Natural killer cell (primary cell): ENCODE results near the gene RAPGEF4. TPM values are rescaled to one million over a fixed set of nuclear protein-coding genes. Genes with fewer than 3 reads are reported as not detected.

Experiments
- ATAC-seq, 3 donors: fragments of 150-1000 bp in 2 of 3; fragments of 200-7000 bp in 1 of 3; cut with Tn5 transposase; 1 replicate in 1 of 3; 2 replicates in 2 of 3; pipeline ENCODE4 v1.10.0; 2021; ENCODE audit warnings: mild to moderate bottlenecking in 2 of 3, moderate library complexity in 2 of 3
- DNase-seq, 2 donors: peaks; one replicate each; pipeline versions ENCODE4 v3.0.0 to v3.0.0-alpha.2; 2013 to 2021; ENCODE audit warnings: mixed read lengths in 1 of 2
- H3K27ac ChIP-seq: one replicate; pipeline ENCODE4 v1.5.1; 2013; ENCODE audit warnings: mild to moderate bottlenecking, low read length
- H3K27me3 ChIP-seq: one replicate; pipeline ENCODE4 v1.6.1; 2013; ENCODE audit warnings: low read length; ENCODE audit not compliant: control insufficient read depth, insufficient read depth
- H3K36me3 ChIP-seq: one replicate; pipeline ENCODE4 v1.6.1; 2013; ENCODE audit warnings: low read length; ENCODE audit not compliant: control insufficient read depth, insufficient read depth
- H3K4me1 ChIP-seq: one replicate; pipeline ENCODE4 v1.6.1; 2013; ENCODE audit warnings: low read length; ENCODE audit not compliant: control insufficient read depth, insufficient read depth
- H3K4me3 ChIP-seq: one replicate; pipeline ENCODE4 v1.5.1; 2013; ENCODE audit warnings: low read length
- H3K9me3 ChIP-seq: one replicate; pipeline ENCODE4 v1.6.1; 2013; ENCODE audit warnings: low read length; ENCODE audit not compliant: control insufficient read depth, insufficient read depth
- H3K27ac Mint-ChIP-seq, 2 donors: one replicate each; pipeline ENCODE4 v1.8.0; 2022; ENCODE audit warnings: mild to moderate bottlenecking in 2 of 2, mixed read lengths in 2 of 2, moderate library complexity in 1 of 2
- H3K27me3 Mint-ChIP-seq, 2 donors: one replicate each; pipeline ENCODE4 v1.8.0; 2022; ENCODE audit warnings: low read depth in 2 of 2, mixed read lengths in 2 of 2
- H3K36me3 Mint-ChIP-seq: one replicate; pipeline ENCODE4 v1.8.0; 2022; ENCODE audit warnings: mixed read lengths
- H3K4me1 Mint-ChIP-seq, 2 donors: one replicate each; pipeline ENCODE4 v1.8.0; 2022; ENCODE audit warnings: mixed read lengths in 2 of 2
- H3K4me3 Mint-ChIP-seq: one replicate; pipeline ENCODE4 v1.8.0; 2022; ENCODE audit warnings: mild to moderate bottlenecking, moderate library complexity, mixed read lengths
- H3K9me3 Mint-ChIP-seq, 2 donors: one replicate each; pipeline ENCODE4 v1.8.0; 2022; ENCODE audit warnings: mixed read lengths in 2 of 2
- CTCF ChIP-seq: fragments of 200-600 bp; IDR thresholded peaks from one replicate; pipeline ENCODE4 v1.8.0; 2022; ENCODE audit warnings: antibody characterized with exemption
- WGBS: methylation state at CpG from one replicate; pipeline ENCODE4 v1.1.7; 2013; ENCODE audit warnings: missing lambda C conversion rate; ENCODE audit not compliant: insufficient coverage; 5-methylcytosine and 5-hydroxymethylcytosine counted together
- intact Hi-C: fragments of 100-400 bp; cut with micrococcal nuclease; formaldehyde crosslinking; loops from one replicate; pipeline ENCODE4 v1.14.2; 2022
- total RNA-seq, 4 donors: library from RNA; stranded (reverse); fragments of 120-200 nt in 1 of 4; gene quantifications; one replicate each; pipeline versions ENCODE4 v1.2.3 to v1.2.4, GENCODE V29; 2013 to 2022

The RAPGEF4 gene
- total RNA-seq, 3 donors from 2014 or later (not counting 1 experiment from before 2014, with no cell fraction given) = 0.50 TPM; not detected in 2

DNA sequence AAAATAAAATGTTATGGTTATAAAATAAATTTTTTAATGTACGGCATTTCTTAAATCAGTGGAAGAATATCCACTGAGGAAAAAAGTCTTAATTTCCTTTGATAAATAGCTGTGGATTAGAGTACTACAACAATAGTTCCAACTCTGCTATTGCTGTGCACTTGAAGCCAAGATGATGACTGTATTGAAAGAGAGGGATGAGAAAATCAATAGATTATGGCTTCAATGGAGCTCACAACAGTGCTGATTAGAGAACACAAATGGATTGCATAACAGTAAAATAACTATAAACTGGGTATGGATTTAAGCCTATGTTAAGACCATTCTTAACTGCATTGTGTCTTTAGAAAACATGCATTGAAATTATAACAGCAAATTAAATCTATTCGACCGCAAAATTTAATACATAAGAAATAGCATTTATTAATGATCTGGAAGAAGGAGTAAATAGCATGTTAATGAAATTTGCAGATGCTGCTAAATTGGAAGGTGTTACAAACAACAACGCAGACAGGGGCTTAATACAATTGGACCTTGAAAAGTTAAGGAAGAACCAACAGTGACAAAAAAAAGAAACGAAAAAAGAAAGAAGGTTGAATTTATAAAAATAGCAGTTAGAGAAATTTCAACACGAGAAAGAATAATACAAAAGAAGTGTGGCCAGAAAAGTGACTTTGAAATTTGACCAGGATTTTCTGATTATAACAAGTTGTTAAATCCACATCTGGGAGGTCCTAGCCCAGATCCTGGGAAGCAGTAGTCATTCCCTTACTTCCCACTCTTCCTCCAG lies 331.4 kb downstream of the RAPGEF4 start:
- Histone ChIP-seq H3K36me3 (no peaks in the 10 kb centered on the region), H3K4me3 (no peak overlapping the region), H3K27ac (no peak overlapping the region), H3K9me3 (no peaks in the 10 kb centered on the region), H3K4me1 (no peaks in the 10 kb centered on the region), H3K27me3 (peaks cover 2% of the 10 kb centered on the region)
- no peak for ATAC-seq
- TF ChIP-seq CTCF = no peak
- no peaks in the 10 kb centered on the region for H3K9me3 Mint-ChIP-seq
- WGBS = 92% methylated on average over 4 of the region's 6 CpGs
- H3K27ac Mint-ChIP-seq = no peak overlapping the region
- no peaks in the 10 kb centered on the region for H3K36me3 Mint-ChIP-seq
- no peaks in the 10 kb centered on the region for H3K4me1 Mint-ChIP-seq
- H3K27me3 Mint-ChIP-seq = peaks cover 22 to 50% of the 10 kb centered on the region in 2 donors
- no peak overlapping the region for H3K4me3 Mint-ChIP-seq
- intact Hi-C loops = no loop called here
- no peak for DNase-seq

DNA sequence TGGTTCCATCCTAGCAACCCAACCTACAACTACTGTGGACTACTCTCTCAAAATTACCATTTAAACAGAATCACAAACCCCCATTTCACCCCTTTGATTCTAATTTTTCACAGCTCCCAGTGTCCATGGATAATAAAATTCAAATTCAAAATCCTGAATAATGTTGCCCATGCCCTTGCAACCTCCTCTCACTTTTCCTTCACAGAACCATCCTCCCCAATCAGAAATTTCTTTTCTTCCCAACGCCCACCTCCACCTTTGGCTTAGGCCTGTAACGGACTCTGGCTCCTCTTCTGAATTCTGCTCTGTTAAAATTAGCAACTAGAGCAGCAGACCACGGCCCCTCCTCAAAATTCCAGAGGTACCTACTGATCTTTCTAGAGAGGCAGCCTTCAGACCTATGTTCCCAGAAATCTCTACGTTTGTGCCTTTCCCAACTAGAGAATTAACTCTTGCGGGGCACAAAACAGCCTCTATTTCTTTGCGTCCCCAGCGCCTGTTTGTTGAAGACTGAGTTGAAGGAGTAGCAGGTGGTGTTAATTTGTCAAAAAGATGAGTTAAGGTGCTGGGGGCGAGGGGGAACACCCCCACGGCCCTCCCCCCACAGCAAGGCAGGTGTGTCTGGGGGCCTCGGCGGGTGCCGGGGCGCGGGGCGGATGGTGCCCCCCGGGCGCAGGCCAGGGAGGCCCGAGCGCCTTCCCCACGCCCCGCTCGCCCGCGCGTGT lies 339.6 kb downstream of the RAPGEF4 start:
- Mint-ChIP-seq H3K27ac (peak overlapping the region in 1 of 2 donors; percentile 0), H3K27me3 (peaks cover 8 to 13% of the 10 kb centered on the region in 2 donors), H3K4me1 (peaks cover 6 to 14% of the 10 kb centered on the region in 2 donors), H3K4me3 (peak overlapping the region; percentile 86), H3K36me3 (no peaks in the 10 kb centered on the region), H3K9me3 (no peaks in the 10 kb centered on the region)
- Histone ChIP-seq H3K4me3 (peak overlapping the region; percentile 8), H3K9me3 (no peaks in the 10 kb centered on the region), H3K4me1 (peaks cover 10% of the 10 kb centered on the region), H3K36me3 (no peaks in the 10 kb centered on the region), H3K27ac (no peak overlapping the region), H3K27me3 (peaks cover 2% of the 10 kb centered on the region)
- intact Hi-C loops = no loop called here
- DNase-seq (no peak), ATAC-seq (no peak)
- WGBS = 17% methylated on average over 23 of the region's 25 CpGs
- no peak for TF ChIP-seq CTCF

- Histone ChIP-seq H3K27me3 (peaks cover 2% of the 10 kb centered on the region), H3K27ac (no peak within 1 kb of the TSS), H3K4me1 (peaks cover 10% of the 10 kb centered on the region), H3K4me3 (peak within 1 kb of the TSS; percentile 33), H3K36me3 (no peaks in the 10 kb centered on the region), H3K9me3 (no peaks in the 10 kb centered on the region)
- ATAC-seq (peak; percentile 79 to 83 (median 80)), DNase-seq (peak; percentile 36 to 73)
- Mint-ChIP-seq H3K4me3 (peak within 1 kb of the TSS; percentile 91), H3K27me3 (peaks cover 6 to 9% of the 10 kb centered on the region in 2 donors), H3K27ac (peak within 1 kb of the TSS in 1 of 2 donors; percentile 57), H3K9me3 (no peaks in the 10 kb centered on the region), H3K36me3 (no peaks in the 10 kb centered on the region), H3K4me1 (peaks cover 6 to 14% of the 10 kb centered on the region in 2 donors)
- intact Hi-C loops = loop anchor here (2.0 kb wide), 1 partner anchor 135 kb away; no protein-coding TSS in a partner anchor
- under 1% methylated on average over 106 of the region's 106 CpGs for WGBS
- TF ChIP-seq CTCF = peak; percentile 17
These were observed 340.3 kb downstream of the RAPGEF4 start, which contains the start of gene MAP3K20 for GRCh38 chr2:173075781-173076580. TSS of gene MAP3K20 (plus strand) at chr2:173075846. CDS start at chr2:173091032, 15,186 bp downstream.
